Keratinocyte (primary cell): ENCODE results near the gene CEP162. TPM values are rescaled to one million over a fixed set of nuclear protein-coding genes. Genes with fewer than 3 reads are reported as not detected.

Experiments
- DNase-seq: peaks from one replicate; pipeline ENCODE4 v3.0.0-alpha.2; 2011; ENCODE audit warnings: low read depth, missing footprints, low spot score
- FAIRE-seq: peaks from 2 replicates; lab custom pipeline; 2011; peaks lifted over from hg19 to GRCh38; lab: Jason Lieb, UNC
- H2AFZ ChIP-seq: 2 replicates; pipeline ENCODE4 v1.6.0; 2012; ENCODE audit warnings: low read length, control low read depth, inconsistent platforms; ENCODE audit not compliant: control insufficient read depth
- H3K27ac ChIP-seq: 2 replicates; pipeline ENCODE4 v1.5.1; 2011; ENCODE audit warnings: low read length; ENCODE audit not compliant: control insufficient read depth, insufficient read depth
- H3K27me3 ChIP-seq: 3 replicates; pipeline ENCODE4 v1.6.0; 2011; ENCODE audit warnings: low read length; ENCODE audit not compliant: control insufficient read depth, insufficient read depth; ENCODE audit errors: extremely low read depth
- H3K36me3 ChIP-seq, 2 experiments: 2 replicates in 1 of 2; 3 replicates in 1 of 2; pipeline ENCODE4 v1.5.1; 2011; ENCODE audit warnings: low read length in 2 of 2, mild to moderate bottlenecking in 1 of 2; ENCODE audit not compliant: control insufficient read depth in 2 of 2, insufficient read depth in 2 of 2; ENCODE audit errors: extremely low read depth in 1 of 2
- H3K4me1 ChIP-seq: 3 replicates; pipeline ENCODE4 v1.5.1; 2011; ENCODE audit warnings: low read length; ENCODE audit not compliant: control insufficient read depth, insufficient read depth; ENCODE audit errors: extremely low read depth
- H3K4me2 ChIP-seq: 3 replicates; pipeline ENCODE4 v1.6.0; 2011; ENCODE audit warnings: low read depth, low read length; ENCODE audit not compliant: control insufficient read depth, insufficient read depth; ENCODE audit errors: extremely low read depth
- H3K4me3 ChIP-seq, 3 experiments: fragments of 200-600 bp in 1 of 3; sonication (generic) in 1 of 3; 2 replicates in 2 of 3; 3 replicates in 1 of 3; pipeline ENCODE4 v1.5.1; 2011 to 2016; ENCODE audit warnings: low read length in 3 of 3, mild to moderate bottlenecking in 3 of 3, control low read depth in 2 of 3, inconsistent platforms in 1 of 3, low read depth in 1 of 3, mixed read lengths in 1 of 3, mixed run types in 1 of 3, moderate library complexity in 1 of 3; ENCODE audit not compliant: control insufficient read depth in 2 of 3, insufficient read depth in 2 of 3; ENCODE audit errors: extremely low read depth in 1 of 3
- H3K79me2 ChIP-seq: 2 replicates; pipeline ENCODE4 v1.6.0; 2012; ENCODE audit warnings: low read length; ENCODE audit not compliant: control insufficient read depth, insufficient read depth
- H3K9ac ChIP-seq: 3 replicates; pipeline ENCODE4 v1.6.0; 2011; ENCODE audit warnings: low read length; ENCODE audit not compliant: control insufficient read depth, insufficient read depth; ENCODE audit errors: extremely low read depth
- H3K9me1 ChIP-seq: 3 replicates; pipeline ENCODE4 v1.6.0; 2011; ENCODE audit warnings: low read length; ENCODE audit not compliant: control insufficient read depth, insufficient read depth; ENCODE audit errors: extremely low read depth
- H3K9me3 ChIP-seq: 2 replicates; pipeline ENCODE4 v1.5.1; 2012; ENCODE audit warnings: low read depth, low read length; ENCODE audit not compliant: control insufficient read depth
- H4K20me1 ChIP-seq: 3 replicates; pipeline ENCODE4 v1.6.0; 2011; ENCODE audit warnings: low read length; ENCODE audit not compliant: control insufficient read depth, insufficient read depth; ENCODE audit errors: extremely low read depth
- EZH2 ChIP-seq: IDR thresholded peaks from one replicate; pipeline ENCODE4 v1.6.1; 2012; ENCODE audit warnings: inconsistent platforms, mild to moderate bottlenecking, low read length, moderate library complexity
- dilution Hi-C: fragments of 300-500 bp; cut with MboI; formaldehyde crosslinking; loops from one replicate; pipeline ENCODE4 v1.7.0; 2020; ENCODE audit warnings: low sequenced_read_pairs; ENCODE audit not compliant: extremely low pct_ligation_motif_present
- polyA plus RNA-seq, 5 experiments: library from polyadenylated mRNA; depleted of rRNA in 3 of 5; stranded (reverse) in 3 of 5; stranded (forward) in 1 of 5; unstranded in 1 of 5; fragments of >200 nt; gene quantifications; 1 replicate in 1 of 5; 2 replicates in 3 of 5; 3 replicates in 1 of 5; pipeline versions ENCODE4 v1.2.1 to v1.2.3, GENCODE V29; 2011 to 2012; ENCODE audit warnings: missing spikeins in 2 of 5, low read depth in 1 of 5, low replicate concordance in 1 of 5
- TF ChIP-seq, protein P1 (sequence below), 3 experiments: IDR thresholded peaks in 1 of 3; conservative IDR thresholded peaks in 1 of 3; optimal IDR thresholded peaks in 1 of 3; 2 replicates in 2 of 3; 3 replicates in 1 of 3; pipeline versions ENCODE3 to v1.5.1; 2011; ENCODE audit warnings: low read length in 3 of 3, mild to moderate bottlenecking in 3 of 3, moderate library complexity in 2 of 3, control low read depth in 1 of 3, inconsistent platforms in 1 of 3; ENCODE audit not compliant: insufficient read depth in 2 of 3; ENCODE audit errors: extremely low read depth in 1 of 3

The CEP162 gene
- polyA plus RNA-seq, 1 donor (not counting 4 experiments of a cell fraction or from before 2014, with no cell fraction given) = 2.6 TPM

DNA sequence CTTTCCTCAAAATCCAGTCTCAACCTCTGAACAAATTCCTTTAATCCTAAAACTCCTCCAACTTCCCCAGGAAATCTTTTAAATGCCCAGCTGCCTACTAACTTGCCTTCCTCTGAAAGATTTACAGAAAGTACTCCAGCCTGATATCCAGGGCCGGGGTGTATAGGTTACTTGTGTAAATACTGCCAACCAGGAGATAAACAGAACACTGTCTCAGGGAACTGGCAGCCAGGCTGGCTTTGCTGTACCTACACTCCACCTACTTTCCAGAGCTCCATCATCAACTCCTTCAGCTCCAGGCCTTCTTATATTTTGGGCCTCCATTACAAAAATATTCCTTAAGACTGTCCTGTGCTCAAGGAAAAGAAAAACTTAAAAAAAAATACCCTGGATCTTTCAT, 85.9 kb downstream of the CEP162 start:
- H3K4me1 ChIP-seq = peaks cover 4% of the 10 kb centered on the region
- FAIRE-seq (no peak), DNase-seq (no peak)
- H3K9ac ChIP-seq = no peak overlapping the region
- dilution Hi-C loops = no loop called here
- H3K4me2 ChIP-seq = no peak overlapping the region
- no peaks in the 10 kb centered on the region for H3K79me2 ChIP-seq
- no peaks in the 10 kb centered on the region for H4K20me1 ChIP-seq
- H3K36me3 ChIP-seq = no peaks in the 10 kb centered on the region
- H3K4me3 ChIP-seq = no peak overlapping the region
- no peaks in the 10 kb centered on the region for H3K9me3 ChIP-seq
- no peak overlapping the region for H3K27ac ChIP-seq
- H2AFZ ChIP-seq = no peak overlapping the region
- no peaks in the 10 kb centered on the region for H3K9me1 ChIP-seq
- TF ChIP-seq, protein P1, sequence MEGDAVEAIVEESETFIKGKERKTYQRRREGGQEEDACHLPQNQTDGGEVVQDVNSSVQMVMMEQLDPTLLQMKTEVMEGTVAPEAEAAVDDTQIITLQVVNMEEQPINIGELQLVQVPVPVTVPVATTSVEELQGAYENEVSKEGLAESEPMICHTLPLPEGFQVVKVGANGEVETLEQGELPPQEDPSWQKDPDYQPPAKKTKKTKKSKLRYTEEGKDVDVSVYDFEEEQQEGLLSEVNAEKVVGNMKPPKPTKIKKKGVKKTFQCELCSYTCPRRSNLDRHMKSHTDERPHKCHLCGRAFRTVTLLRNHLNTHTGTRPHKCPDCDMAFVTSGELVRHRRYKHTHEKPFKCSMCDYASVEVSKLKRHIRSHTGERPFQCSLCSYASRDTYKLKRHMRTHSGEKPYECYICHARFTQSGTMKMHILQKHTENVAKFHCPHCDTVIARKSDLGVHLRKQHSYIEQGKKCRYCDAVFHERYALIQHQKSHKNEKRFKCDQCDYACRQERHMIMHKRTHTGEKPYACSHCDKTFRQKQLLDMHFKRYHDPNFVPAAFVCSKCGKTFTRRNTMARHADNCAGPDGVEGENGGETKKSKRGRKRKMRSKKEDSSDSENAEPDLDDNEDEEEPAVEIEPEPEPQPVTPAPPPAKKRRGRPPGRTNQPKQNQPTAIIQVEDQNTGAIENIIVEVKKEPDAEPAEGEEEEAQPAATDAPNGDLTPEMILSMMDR (optimal IDR thresholded peaks at IDR 0.05 in 1 of 3, IDR thresholded peaks at IDR 0.05 in 1 of 3, conservative IDR thresholded peaks at IDR 0.05 in 1 of 3; ENCODE audit: extremely low read depth in 1 of 3, insufficient read depth in 2 of 3, low read length in 3 of 3) = no peak
- no peak for TF ChIP-seq EZH2
- H3K27me3 ChIP-seq = no peaks in the 10 kb centered on the region

DNA sequence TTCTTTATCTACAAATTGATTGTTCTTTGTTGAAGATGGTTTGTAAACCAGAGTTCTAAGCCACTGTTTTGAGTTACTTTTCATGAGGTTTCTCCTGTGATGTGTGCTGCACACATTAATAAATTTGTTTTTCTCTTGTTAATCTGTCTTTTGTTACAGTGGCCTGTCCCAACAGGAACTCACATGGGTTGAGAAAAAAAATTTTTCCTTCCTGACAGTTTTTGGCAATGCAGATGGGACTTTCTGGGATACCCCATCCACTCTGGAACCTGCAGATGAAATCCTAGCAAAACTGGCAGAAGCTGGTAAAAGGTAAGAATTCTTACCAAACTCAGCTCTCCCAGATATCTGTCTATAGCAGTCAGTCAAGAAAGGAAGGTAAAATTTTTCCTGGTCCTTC, 88.1 kb downstream of the CEP162 start:
- dilution Hi-C loops = no loop called here
- H3K9ac ChIP-seq = no peak overlapping the region
- FAIRE-seq = no peak
- H3K9me3 ChIP-seq = no peaks in the 10 kb centered on the region
- no peaks in the 10 kb centered on the region for H4K20me1 ChIP-seq
- no peak overlapping the region for H2AFZ ChIP-seq
- H3K27me3 ChIP-seq = no peaks in the 10 kb centered on the region
- H3K4me2 ChIP-seq = no peak overlapping the region
- H3K4me3 ChIP-seq = no peak overlapping the region
- H3K36me3 ChIP-seq = no peaks in the 10 kb centered on the region
- TF ChIP-seq EZH2 = no peak
- TF ChIP-seq, protein P1 (optimal IDR thresholded peaks at IDR 0.05 in 1 of 3, IDR thresholded peaks at IDR 0.05 in 1 of 3, conservative IDR thresholded peaks at IDR 0.05 in 1 of 3; ENCODE audit: extremely low read depth in 1 of 3, insufficient read depth in 2 of 3, low read length in 3 of 3) = no peak
- no peak for DNase-seq
- H3K27ac ChIP-seq = no peak overlapping the region
- no peaks in the 10 kb centered on the region for H3K79me2 ChIP-seq
- peaks cover 4% of the 10 kb centered on the region for H3K4me1 ChIP-seq
- H3K9me1 ChIP-seq = no peaks in the 10 kb centered on the region
